DOHH2 (cell line): ENCODE results near the gene UBE2Q2.
A peak's percentile ranks its signal among the peaks of the same experiment; 100 is the strongest.

Source experiments
- H3F3A ChIP-seq: fragments of 200-600 bp; sonication (generic), shearing (Covaris generic); 2 replicates; pipeline ENCODE4 v1.6.0; 2016; ENCODE audit warnings: antibody characterized with exemption, mild to moderate bottlenecking; ENCODE audit not compliant: control insufficient read depth, insufficient read depth
- H3K27ac ChIP-seq: fragments of 200-600 bp; sonication (generic); 2 replicates; pipeline ENCODE4 v1.5.1; 2014; ENCODE audit warnings: low read depth, mild to moderate bottlenecking, low read length, moderate library complexity
- H3K27me3 ChIP-seq: fragments of 200-600 bp; sonication (generic); 2 replicates; pipeline ENCODE4 v1.6.1; 2014; ENCODE audit warnings: mild to moderate bottlenecking, low read length, mixed read lengths; ENCODE audit not compliant: control insufficient read depth
- H3K36me3 ChIP-seq: fragments of 200-600 bp; sonication (generic); 2 replicates; pipeline ENCODE4 v1.6.1; 2014; ENCODE audit warnings: mild to moderate bottlenecking, low read length, moderate library complexity, mixed read lengths; ENCODE audit not compliant: control insufficient read depth
- H3K4me1 ChIP-seq: fragments of 200-600 bp; sonication (generic); 2 replicates; pipeline ENCODE4 v1.6.1; 2014; ENCODE audit warnings: mild to moderate bottlenecking, low read length, mixed read lengths; ENCODE audit not compliant: control insufficient read depth
- H3K4me2 ChIP-seq: fragments of 200-600 bp; sonication (generic); 2 replicates; pipeline ENCODE4 v1.6.0; 2014; ENCODE audit warnings: mild to moderate bottlenecking, low read length, moderate library complexity
- H3K4me3 ChIP-seq: fragments of 200-600 bp; sonication (generic); 2 replicates; pipeline ENCODE4 v1.5.1; 2014; ENCODE audit warnings: mild to moderate bottlenecking, low read length, mixed read lengths
- H3K79me2 ChIP-seq: fragments of 200-600 bp; sonication (generic); 2 replicates; pipeline ENCODE4 v1.6.1; 2014; ENCODE audit warnings: mild to moderate bottlenecking, low read length, mixed read lengths; ENCODE audit not compliant: control insufficient read depth
- H3K9me2 ChIP-seq: fragments of 200-600 bp; sonication (generic); replicated peaks from 2 replicates; pipeline ENCODE4 v1.6.1; 2014; ENCODE audit warnings: mild to moderate bottlenecking, low read length, mixed read lengths; ENCODE audit not compliant: control insufficient read depth
- H3K9me3 ChIP-seq: fragments of 200-600 bp; sonication (generic); 2 replicates; pipeline ENCODE4 v1.6.1; 2014; ENCODE audit warnings: antibody characterized with exemption, low read length, mixed read lengths; ENCODE audit not compliant: control insufficient read depth, insufficient read depth
- H4K20me1 ChIP-seq: fragments of 200-600 bp; sonication (generic); 2 replicates; pipeline ENCODE4 v1.6.0; 2014; ENCODE audit warnings: low read depth, mild to moderate bottlenecking, antibody characterized with exemption, low read length, moderate library complexity; ENCODE audit not compliant: control insufficient read depth, insufficient read depth
- CTCF ChIP-seq: fragments of 200-600 bp; sonication (generic); IDR thresholded peaks from one replicate; pipeline ENCODE4 v1.5.1; 2014; ENCODE audit warnings: antibody characterized with exemption, mild to moderate bottlenecking, low read depth, low read length; ENCODE audit not compliant: poor library complexity, severe bottlenecking
- EZH2phosphoT487 ChIP-seq: fragments of 200-600 bp; sonication (generic); IDR thresholded peaks from 2 replicates; pipeline ENCODE4 v1.6.1; 2017; ENCODE audit warnings: borderline replicate concordance, mild to moderate bottlenecking, antibody characterized with exemption, low read length, moderate library complexity, mixed read lengths

Gene UBE2Q2

DNA sequence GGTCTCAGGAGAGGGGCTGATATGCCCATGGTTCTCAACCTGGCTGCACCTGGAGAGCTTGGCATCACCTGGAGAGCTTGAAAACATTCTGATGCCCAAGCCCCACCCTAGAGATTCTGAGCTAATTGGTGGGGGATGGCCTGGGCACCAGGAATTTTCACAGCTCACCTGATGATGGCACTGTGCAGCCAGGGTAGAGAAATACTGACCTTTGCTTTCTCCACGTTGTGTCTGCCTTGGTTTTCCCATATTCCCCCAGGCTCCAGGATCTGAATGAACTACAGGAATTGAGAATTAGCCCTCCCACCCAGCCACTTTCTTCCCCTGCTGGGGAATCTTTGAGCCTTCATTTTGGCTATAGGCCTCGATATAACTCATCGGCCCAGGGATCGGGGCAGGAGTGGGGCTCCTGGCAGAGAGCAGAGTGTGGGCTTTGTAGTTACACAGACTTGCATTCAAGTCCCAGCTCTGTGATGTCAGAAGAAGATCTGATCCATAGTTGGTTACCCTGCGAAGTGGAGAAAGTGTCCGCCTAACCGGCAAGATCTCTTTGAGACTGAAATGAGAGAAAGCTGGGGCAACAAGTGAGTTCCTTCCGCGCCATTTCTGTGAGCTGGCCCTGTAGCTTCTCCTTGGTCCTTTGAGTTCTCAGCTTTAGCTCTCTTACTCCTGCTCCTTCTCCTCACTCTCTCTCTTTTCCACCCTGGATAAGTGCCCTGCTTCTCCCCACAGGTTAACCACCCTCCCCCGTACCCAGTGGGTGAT is 33.1 kb upstream of the UBE2Q2 start:
- H3K79me2 ChIP-seq: no peaks in the 10 kb centered on the region
- H3K36me3 ChIP-seq: no peaks in the 10 kb centered on the region
- peaks cover 7% of the 10 kb centered on the region for H3K27me3 ChIP-seq

DNA sequence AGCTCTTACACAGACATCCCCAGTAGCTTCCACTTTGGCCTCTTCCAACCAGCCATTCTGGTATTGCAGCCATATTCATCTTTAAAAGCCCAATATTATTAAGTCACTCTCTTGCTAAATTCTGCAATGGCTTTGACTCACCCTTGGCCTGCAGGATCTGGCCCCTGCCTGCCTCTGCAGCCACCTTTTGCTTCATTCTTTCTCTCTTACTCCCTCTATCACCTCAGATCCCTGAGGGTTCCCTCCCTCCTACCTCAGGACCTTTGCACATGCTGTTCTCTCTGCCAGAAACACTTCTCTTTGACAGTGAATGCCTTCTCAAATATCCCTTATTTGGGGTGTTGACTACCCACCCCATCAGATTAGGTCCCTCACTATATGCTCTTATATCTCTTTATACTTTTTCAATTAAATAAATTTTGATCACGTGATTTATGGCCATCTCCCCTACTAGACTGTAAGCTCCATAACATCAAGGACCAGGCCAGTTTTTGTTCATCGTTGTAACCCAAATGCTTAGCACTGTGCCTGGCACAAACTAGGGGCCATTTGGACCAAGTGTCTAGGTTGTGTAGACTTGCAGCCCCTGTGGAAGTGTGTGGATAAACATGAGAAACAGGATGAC is 32.3 kb upstream of the UBE2Q2 start:
- peaks cover 13% of the 10 kb centered on the region for H3K27me3 ChIP-seq
- H3K9me2 ChIP-seq: no peaks in the 10 kb centered on the region
- H3K9me3 ChIP-seq: no peaks in the 10 kb centered on the region
- no peak for TF ChIP-seq EZH2phosphoT487
- no peak for TF ChIP-seq CTCF
- no peaks in the 10 kb centered on the region for H3K79me2 ChIP-seq
- no peak overlapping the region for H3K4me3 ChIP-seq
- no peaks in the 10 kb centered on the region for H4K20me1 ChIP-seq
- H3K36me3 ChIP-seq: no peaks in the 10 kb centered on the region
- no peaks in the 10 kb centered on the region for H3K4me1 ChIP-seq
- no peak overlapping the region for H3K4me2 ChIP-seq
- no peak overlapping the region for H3K27ac ChIP-seq
- H3F3A ChIP-seq: no peaks in the 10 kb centered on the region

More for the DNA sequence above, 33.1 kb upstream of the UBE2Q2 start:
- no peak for TF ChIP-seq EZH2phosphoT487
- peak; percentile 47 for TF ChIP-seq CTCF
- no peaks in the 10 kb centered on the region for H4K20me1 ChIP-seq
- H3K4me2 ChIP-seq: no peak overlapping the region
- no peaks in the 10 kb centered on the region for H3F3A ChIP-seq
- H3K27ac ChIP-seq: no peak overlapping the region
- H3K4me3 ChIP-seq: no peak overlapping the region
- no peaks in the 10 kb centered on the region for H3K9me3 ChIP-seq
- no peaks in the 10 kb centered on the region for H3K9me2 ChIP-seq
- no peaks in the 10 kb centered on the region for H3K4me1 ChIP-seq

DNA sequence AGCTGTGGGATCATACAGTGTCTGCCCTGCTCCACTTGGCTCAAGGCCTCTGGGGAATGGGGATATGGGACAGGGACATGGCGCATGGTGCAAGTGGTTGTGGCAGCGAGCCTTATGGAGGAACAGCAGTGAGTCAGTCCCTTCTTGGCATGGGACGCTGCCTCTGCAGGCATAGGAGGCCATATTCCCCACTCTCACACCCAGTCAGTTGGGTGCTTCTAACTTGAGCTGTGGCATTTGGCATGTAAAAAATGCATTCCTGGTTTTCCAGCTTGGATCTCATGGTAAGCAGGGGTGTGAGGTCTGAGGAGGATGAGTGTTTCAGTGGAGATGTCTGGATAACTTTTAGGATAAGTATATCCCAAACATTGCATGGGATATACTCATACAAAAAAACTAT is 31.6 kb upstream of the UBE2Q2 start:
- Histone ChIP-seq H3K4me3 (no peak overlapping the region), H3K79me2 (no peaks in the 10 kb centered on the region), H4K20me1 (no peaks in the 10 kb centered on the region), H3K36me3 (no peaks in the 10 kb centered on the region), H3K9me2 (no peaks in the 10 kb centered on the region), H3K9me3 (no peaks in the 10 kb centered on the region), H3K27me3 (peaks cover 16% of the 10 kb centered on the region; the same call in 1 of the 2 replicates), H3K4me2 (no peak overlapping the region), H3K4me1 (no peaks in the 10 kb centered on the region), H3F3A (no peaks in the 10 kb centered on the region), H3K27ac (no peak overlapping the region)
- TF ChIP-seq CTCF (no peak), EZH2phosphoT487 (no peak)
